Ascending aorta (tissue), 2 donors: ENCODE data around the gene MOGAT3. TPM values are rescaled to one million over a fixed set of nuclear protein-coding genes. Genes with fewer than 3 reads are reported as not detected.

ENCODE experiments used
- DNase-seq, 2 donors: peaks; one replicate each; pipeline ENCODE4 v3.0.0-alpha.2; 2019; ENCODE audit warnings: low spot score in 2 of 2
- H3K27ac ChIP-seq, 2 donors: fragments of 200-600 bp; sonication (generic); one replicate each; pipeline ENCODE4 v1.5.1; 2016 to 2017; ENCODE audit warnings: mild to moderate bottlenecking in 1 of 2
- H3K27me3 ChIP-seq: fragments of 200-600 bp; sonication (generic); one replicate; pipeline ENCODE4 v1.5.1; 2017
- H3K36me3 ChIP-seq, 2 donors: fragments of 200-600 bp; sonication (generic); one replicate each; pipeline ENCODE4 v1.5.1; 2016
- H3K4me1 ChIP-seq, 2 donors: fragments of 200-600 bp; sonication (generic); one replicate each; pipeline ENCODE4 v1.5.1; 2016 to 2017; ENCODE audit warnings: mild to moderate bottlenecking in 1 of 2
- H3K4me3 ChIP-seq, 2 donors: fragments of 200-600 bp; sonication (generic); one replicate each; pipeline ENCODE4 v1.5.1; 2016 to 2017; ENCODE audit warnings: mild to moderate bottlenecking in 1 of 2
- H3K9me3 ChIP-seq, 2 donors: fragments of 200-600 bp; sonication (generic); one replicate each; pipeline ENCODE4 v1.5.1; 2016
- CTCF ChIP-seq, 3 experiments: fragments of 200-600 bp in 2 of 3; fragments of 450-650 bp in 1 of 3; sonication (generic) in 2 of 3; IDR thresholded peaks; one replicate each; pipeline ENCODE4 v1.5.1; 2016 to 2019; ENCODE audit warnings: antibody characterized with exemption in 3 of 3, mild to moderate bottlenecking in 1 of 3, moderate library complexity in 1 of 3
- intact Hi-C: fragments of 100-400 bp; cut with DNase I; formaldehyde crosslinking; loops from one replicate; pipeline ENCODE4 v1.15.1; 2023
- total RNA-seq: library from RNA; depleted of rRNA; stranded (reverse); fragments of >200 nt; gene quantifications from one replicate; pipeline ENCODE4 v1.1.0, GENCODE V29; 2016

The MOGAT3 gene
- total RNA-seq, 1 donor from 2014 or later: not detected

- peaks cover 24% of the 10 kb centered on the region in 2 donors for H3K36me3 ChIP-seq
- no peak for TF ChIP-seq CTCF (IDR thresholded peaks at IDR 0.05)
- no peak for DNase-seq
- H3K27me3 ChIP-seq: no peaks in the 10 kb centered on the region
- H3K9me3 ChIP-seq: no peaks in the 10 kb centered on the region
- intact Hi-C loops: no loop called here
- H3K27ac ChIP-seq: no peak overlapping the region
- peaks cover 9 to 18% of the 10 kb centered on the region in 2 donors for H3K4me1 ChIP-seq
- no peak overlapping the region for H3K4me3 ChIP-seq
Observed at GRCh38 chr7:101220295-101220694, 19.5 kb upstream of the MOGAT3 start.

- Histone ChIP-seq H3K36me3 (peaks cover 18 to 22% of the 10 kb centered on the region in 2 donors), H3K27me3 (no peaks in the 10 kb centered on the region), H3K27ac (peak overlapping the region; percentile 29 to 78), H3K4me1 (peaks cover 9 to 18% of the 10 kb centered on the region in 2 donors), H3K9me3 (no peaks in the 10 kb centered on the region), H3K4me3 (peak overlapping the region; percentile 72 to 78)
- no peak for TF ChIP-seq CTCF (IDR thresholded peaks at IDR 0.05)
- intact Hi-C loops: loop anchor here (1.0 to 5.0 kb wide), 5 partner anchors 26 to 1214 kb away; partner anchors contain the start of genes AP1S1, ORAI2 and UFSP1
- no peak for DNase-seq
Observed at GRCh38 chr7:101218236-101219125, 17.6 kb upstream of the MOGAT3 start.

- DNase-seq: peak; percentile 84 to 98
- intact Hi-C loops: loop anchor here (1.0 to 5.0 kb wide), 5 partner anchors 27 to 1215 kb away; partner anchors contain the start of genes AP1S1, ORAI2 and UFSP1
- peak within 1 kb of the TSS; percentile 55 to 78 for H3K27ac ChIP-seq
- H3K9me3 ChIP-seq: no peaks in the 10 kb centered on the region
- H3K4me3 ChIP-seq: peak within 1 kb of the TSS; percentile 72 to 78
- H3K36me3 ChIP-seq: peaks cover 10 to 23% of the 10 kb centered on the region in 2 donors
- no peaks in the 10 kb centered on the region for H3K27me3 ChIP-seq
- TF ChIP-seq CTCF (IDR thresholded peaks at IDR 0.05): no peak
- H3K4me1 ChIP-seq: peaks cover 9 to 18% of the 10 kb centered on the region in 2 donors
Observed at GRCh38 chr7:101217388-101218235, 16.8 kb upstream of the MOGAT3 start, which contains the start of the genes PLOD3 and ZNHIT1. PLOD3 (minus strand) TSS chr7:101217581; CDS start chr7:101217274, 307 bp downstream. ZNHIT1 (plus strand) TSS chr7:101218165; CDS start chr7:101218196, 31 bp downstream.

GRCh38 chr7:101216860-101217387 lies 16.1 kb upstream of the MOGAT3 start:
- Histone ChIP-seq H3K27ac (peak overlapping the region; percentile 55 to 78), H3K4me1 (peaks cover 9 to 18% of the 10 kb centered on the region in 2 donors), H3K36me3 (peaks cover 9 to 30% of the 10 kb centered on the region in 2 donors), H3K27me3 (no peaks in the 10 kb centered on the region), H3K9me3 (no peaks in the 10 kb centered on the region), H3K4me3 (peak overlapping the region; percentile 72 to 78)
- DNase-seq: no peak
- no peak for TF ChIP-seq CTCF (IDR thresholded peaks at IDR 0.05)
- intact Hi-C loops: loop anchor here (5.0 kb wide), 2 partner anchors 330 to 1215 kb away; partner anchors contain the start of genes ORAI2 and UFSP1
